ENCODE results near the gene CAPN5. TPM values are rescaled to one million over a fixed set of nuclear protein-coding genes. Genes with fewer than 3 reads are reported as not detected.

Gene CAPN5
- polyA plus RNA-seq, 2 of the 4 experiments (the other 2 are of a cell fraction) = 9.4 to 12.9 TPM

GRCh38 chr11:77024745-77025144 is 42.0 kb upstream of the CAPN5 start:
- H3K4me3 ChIP-seq = no peak overlapping the region
- ChIA-PET CTCF (interaction anchor here (0.6 to 2.2 kb wide), 4 partner anchors 10 to 105 kb away, joined by 3 to 9 read pairs (median 6); partner anchors contain the start of gene B3GNT6), POLR2A (interaction anchor here (0.6 kb wide), 1 partner anchor 77 kb away, joined by 3 read pairs; no protein-coding TSS in a partner anchor)
- peaks cover 43% of the 10 kb centered on the region for H3K4me1 ChIP-seq
- H3K27ac ChIP-seq = no peak overlapping the region
- ATAC-seq (no peak), DNase-seq (ENCODE audit: low read depth in 1 of 2, low spot score in 1 of 2) (no peak), FAIRE-seq (no peak)
- no peaks in the 10 kb centered on the region for H3K9me3 ChIP-seq
- TF ChIP-seq HOXA7 (CRISPR knock-in tag; IDR thresholded peaks at IDR 0.05) (no peak), HDAC2 (IDR thresholded peaks at IDR 0.05) (no peak), MAZ (IDR thresholded peaks at IDR 0.05; ENCODE audit: borderline replicate concordance, low read depth, low read length) (no peak), KDM1A (IDR thresholded peaks at IDR 0.05; ENCODE audit: low read depth) (no peak), HES2 (IDR thresholded peaks at IDR 0.05) (no peak), JUNB (IDR thresholded peaks at IDR 0.05) (no peak), MYC (IDR thresholded peaks at IDR 0.05; ENCODE audit: borderline replicate concordance, low read length) (no peak), POLR2A (IDR thresholded peaks at IDR 0.05; ENCODE audit: low read length) (no peak), HOXB5 (CRISPR knock-in tag; IDR thresholded peaks at IDR 0.05) (no peak), RAD21 (conservative IDR thresholded peaks at IDR 0.05 in 1 of 2, IDR thresholded peaks at IDR 0.05 in 1 of 2) (no peak), RNF2 (IDR thresholded peaks at IDR 0.05; ENCODE audit: borderline replicate concordance, low read depth) (no peak)
- H3K4me2 ChIP-seq = no peak overlapping the region

GRCh38 chr11:77026221-77026620 is 40.5 kb upstream of the CAPN5 start:
- Histone ChIP-seq H3K4me2 (peak overlapping the region; percentile 11; the same call in 1 of the 3 replicates), H3K27ac (no peak overlapping the region), H3K4me1 (peaks cover 30% of the 10 kb centered on the region), H3K4me3 (no peak overlapping the region), H3K9me3 (no peaks in the 10 kb centered on the region)
- DNase-seq (ENCODE audit: low read depth in 1 of 2, low spot score in 1 of 2) (no peak), FAIRE-seq (no peak), ATAC-seq (no peak)
- 59% methylated on average over 3 of the region's 3 CpGs for WGBS (ENCODE audit: missing lambda C conversion rate)
- ChIA-PET CTCF (interaction anchor here (1.4 to 2.8 kb wide), 3 partner anchors 19 to 107 kb away, joined by 3 to 10 read pairs (median 6); no protein-coding TSS in a partner anchor), POLR2A (no interaction called here)
- TF ChIP-seq, protein P1, sequence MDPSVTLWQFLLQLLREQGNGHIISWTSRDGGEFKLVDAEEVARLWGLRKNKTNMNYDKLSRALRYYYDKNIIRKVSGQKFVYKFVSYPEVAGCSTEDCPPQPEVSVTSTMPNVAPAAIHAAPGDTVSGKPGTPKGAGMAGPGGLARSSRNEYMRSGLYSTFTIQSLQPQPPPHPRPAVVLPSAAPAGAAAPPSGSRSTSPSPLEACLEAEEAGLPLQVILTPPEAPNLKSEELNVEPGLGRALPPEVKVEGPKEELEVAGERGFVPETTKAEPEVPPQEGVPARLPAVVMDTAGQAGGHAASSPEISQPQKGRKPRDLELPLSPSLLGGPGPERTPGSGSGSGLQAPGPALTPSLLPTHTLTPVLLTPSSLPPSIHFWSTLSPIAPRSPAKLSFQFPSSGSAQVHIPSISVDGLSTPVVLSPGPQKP (IDR thresholded peaks at IDR 0.05; ENCODE audit: low read depth, low read length) = no peak
- no peak for TF ChIP-seq ZSCAN20 (CRISPR knock-in tag; IDR thresholded peaks at IDR 0.05)
- TF ChIP-seq CHD2 (IDR thresholded peaks at IDR 0.05; ENCODE audit: low read length, partially characterized antibody) = no peak
- no peak for TF ChIP-seq HOXB13 (CRISPR knock-in tag; IDR thresholded peaks at IDR 0.05; ENCODE audit: low read depth)
- TF ChIP-seq RARB (CRISPR knock-in tag; IDR thresholded peaks at IDR 0.05) = no peak
- TF ChIP-seq REST (IDR thresholded peaks at IDR 0.05) = no peak
- TF ChIP-seq USF2 (IDR thresholded peaks at IDR 0.05) = no peak
- no peak for TF ChIP-seq SMC3 (IDR thresholded peaks at IDR 0.05)
- TF ChIP-seq ZNF302 (CRISPR knock-in tag; IDR thresholded peaks at IDR 0.05) = no peak
- no peak for TF ChIP-seq HMGXB4 (CRISPR knock-in tag; IDR thresholded peaks at IDR 0.05; ENCODE audit: borderline replicate concordance)
- no peak for TF ChIP-seq JUN (IDR thresholded peaks at IDR 0.05)
- TF ChIP-seq BCL3 (IDR thresholded peaks at IDR 0.05) = no peak
- no peak for TF ChIP-seq FOSL2 (IDR thresholded peaks at IDR 0.05)
- no peak for TF ChIP-seq FOSL2 (CRISPR knock-in tag; IDR thresholded peaks at IDR 0.05)
- TF ChIP-seq EHF (CRISPR knock-in tag; IDR thresholded peaks at IDR 0.05) = no peak
- no peak for TF ChIP-seq HES2 (IDR thresholded peaks at IDR 0.05)
- no peak for TF ChIP-seq TP53 (CRISPR knock-in tag; IDR thresholded peaks at IDR 0.05)
- TF ChIP-seq ESRRA (IDR thresholded peaks at IDR 0.05; ENCODE audit: borderline replicate concordance, low read length) = no peak
- TF ChIP-seq GATA3 (IDR thresholded peaks at IDR 0.05; ENCODE audit: borderline replicate concordance) = no peak
- TF ChIP-seq KDM1A (IDR thresholded peaks at IDR 0.05; ENCODE audit: low read depth) = no peak
